Measurements from ENCODE around the gene PER1. TPM values are rescaled to one million over a fixed set of nuclear protein-coding genes. Genes with fewer than 3 reads are reported as not detected.

PER1 gene
- total and polyA plus RNA-seq, 2 of the 4 experiments (the other 2 are of a cell fraction): 3.4 to 10.5 TPM

- peak overlapping the region; percentile 75 for H2BK5ac ChIP-seq (ENCODE audit: low read depth, low read length, poor library complexity, severe bottlenecking)
- H3K18ac ChIP-seq (ENCODE audit: low read depth, low read length): peak overlapping the region; percentile 43; the same call in 1 of the 2 replicates
- peak overlapping the region; percentile 55 for H3K9ac ChIP-seq (ENCODE audit: low read depth, low read length)
- H2AK9ac ChIP-seq (replicated peaks; ENCODE audit: low read depth, low read length, poor library complexity): peak overlapping the region; percentile 81
- no peak overlapping the region for H2BK20ac ChIP-seq (ENCODE audit: low read depth, low read length)
- H2BK15ac ChIP-seq (ENCODE audit: low read depth, low read length): no peak overlapping the region
- H2BK120ac ChIP-seq (ENCODE audit: low read depth, low read length): peak overlapping the region; percentile 7; the same call in 1 of the 2 replicates
- peaks cover 22% of the 10 kb centered on the region for H3K4me1 ChIP-seq (ENCODE audit: control insufficient read depth, insufficient read depth, low read length)
- CTCF ChIA-PET: interaction anchor here (0.8 to 1.2 kb wide), 5 partner anchors 19 to 87 kb away, joined by 3 to 7 read pairs (median 4); no protein-coding TSS in a partner anchor
- H3K4ac ChIP-seq (ENCODE audit: low read depth, low read length): peak overlapping the region; percentile 74
- peak overlapping the region; percentile 69 for H3K4me3 ChIP-seq (ENCODE audit: insufficient read depth, low read depth, low read length)
- in situ Hi-C loops (cut with MboI; ENCODE audit: low sequenced_read_pairs) (loop anchor here (25.0 kb wide), 1 partner anchor 919 kb away; the partner anchor contains the start of genes DVL2, GABARAP and PHF23), intact Hi-C loops (cut with micrococcal nuclease) (loop anchor here (1.0 to 5.0 kb wide), 3 partner anchors 31 to 74 kb away; no protein-coding TSS in a partner anchor), dilution Hi-C loops (cut with HindIII; ENCODE audit: low sequenced_read_pairs, unreplicated experiment) (no loop called here)
- H2AFZ ChIP-seq (replicated peaks; ENCODE audit: low read length, poor library complexity): peak overlapping the region; percentile 89
- H3K27me3 ChIP-seq (ENCODE audit: control insufficient read depth, insufficient read depth, low read length): no peaks in the 10 kb centered on the region
- peak overlapping the region; percentile 84; the same call in 1 of the 2 replicates for H3K23ac ChIP-seq (ENCODE audit: low read depth, low read length)
- H3K4me2 ChIP-seq (ENCODE audit: low read depth, low read length): peak overlapping the region; percentile 87
- peaks cover 11% of the 10 kb centered on the region for H4K20me1 ChIP-seq (ENCODE audit: insufficient read depth, low read length)
- H3K56ac ChIP-seq (ENCODE audit: extremely low read depth, insufficient read depth, low read length): 0 out of 2 replicates have a peak overlapping the region, but pooled peaks have one; percentile 17
- POLR2A ChIA-PET (ENCODE audit: unreplicated experiment): interaction anchor here (1.4 kb wide), 1 partner anchor 17 kb away, joined by 8 read pairs; no protein-coding TSS in a partner anchor
- H4K8ac ChIP-seq (ENCODE audit: low read depth in 2 of 2, low read length in 2 of 2): peak overlapping the region in 1 of 2 experiments; percentile 95; a peak in 2 of 4 replicates
- peak overlapping the region; percentile 17; the same call in 1 of the 2 replicates for H4K91ac ChIP-seq (ENCODE audit: insufficient read depth, low read depth, low read length)
- BruUV-seq (replicated peaks): no TSS peak
- H3K9me3 ChIP-seq (ENCODE audit: control insufficient read depth, insufficient read depth, low read length): no peaks in the 10 kb centered on the region
- peak overlapping the region; percentile 61; the same call in 1 of the 2 replicates for H3K14ac ChIP-seq (replicated peaks; ENCODE audit: low read depth, low read length)
- WGBS, 2 experiments (ENCODE audit: extremely low coverage in 2 of 2, insufficient read length in 1 of 2): 0% methylated on average over 12 of the region's 59 CpGs; no CpG with 5 or more reads in 1 of the 2 experiments
- DNase-seq (peak; percentile 100), ATAC-seq (ENCODE audit: low read depth) (peak; percentile 69)
- H3K79me1 ChIP-seq (ENCODE audit: low read depth in 1 of 2, low read length in 2 of 2): peaks cover 8 to 48% of the 10 kb centered on the region in 2 experiments
- peaks cover 14% of the 10 kb centered on the region for H3K36me3 ChIP-seq (ENCODE audit: control insufficient read depth, insufficient read depth, low read length)
- peaks cover 17% of the 10 kb centered on the region for H3K9me1 ChIP-seq (ENCODE audit: insufficient read depth, low read length)
- H3K27ac ChIP-seq (ENCODE audit: insufficient read depth, low read length): peak overlapping the region; percentile 63
- peak overlapping the region; percentile 54; the same call in 1 of the 2 replicates for H2AK5ac ChIP-seq (ENCODE audit: low read depth, low read length)
- H4K5ac ChIP-seq (ENCODE audit: low read depth, low read length): peak overlapping the region; percentile 43; the same call in 1 of the 2 replicates
- TF ChIP-seq MXI1 (IDR thresholded peaks at IDR 0.05; ENCODE audit: borderline replicate concordance, low read depth, low read length): peak; percentile 81; the same call in 1 of the 2 replicates
- TF ChIP-seq CTCF (conservative IDR thresholded peaks at IDR 0.05; ENCODE audit: low read depth, low read length): 0 out of 2 replicates have a peak, but pooled peaks have one; percentile 26
- TF ChIP-seq USF2 (IDR thresholded peaks at IDR 0.05; ENCODE audit: low read depth, low read length): peak; percentile 65
- TF ChIP-seq BHLHE40 (IDR thresholded peaks at IDR 0.05; ENCODE audit: low read depth, low read length): peak; percentile 99
- TF ChIP-seq NFE2L2 (IDR thresholded peaks at IDR 0.05; ENCODE audit: low read depth, low read length): peak; percentile 62; the same call in 1 of the 2 replicates
- TF ChIP-seq MAFK (IDR thresholded peaks at IDR 0.05; ENCODE audit: low read depth, low read length): no peak
- TF ChIP-seq RAD21 (IDR thresholded peaks at IDR 0.05; ENCODE audit: low read length): peak; percentile 44
- no peak for TF ChIP-seq ELK1 (IDR thresholded peaks at IDR 0.05; ENCODE audit: borderline replicate concordance, low read depth, low read length)
- TF ChIP-seq MAZ (IDR thresholded peaks at IDR 0.05; ENCODE audit: borderline replicate concordance, low read depth, low read length): peak; percentile 75; the same call in 1 of the 2 replicates
- no peak for TF ChIP-seq RCOR1 (IDR thresholded peaks at IDR 0.05; ENCODE audit: insufficient replicate concordance, low read length)
- no peak; the same call in 1 of the 2 replicates for TF ChIP-seq CHD1 (IDR thresholded peaks at IDR 0.05; ENCODE audit: low read depth, low read length)
These were observed 4.2 kb upstream of the PER1 start for GRCh38 chr17:8156246-8156992.

Measured in IMR-90 (cell line).